GM23338 (cell line): ENCODE results near the gene PDZD7. TPM values are rescaled to one million over a fixed set of nuclear protein-coding genes. Genes with fewer than 3 reads are reported as not detected.
"Not testable (repeated sequence)": the region's sequence is repeated elsewhere in the genome, so short reads cannot be mapped to it uniquely, and the experiment has no call there.

ENCODE experiments used
- ATAC-seq: fragments of 200-7000 bp; cut with Tn5 transposase; 3 replicates; pipeline ENCODE4 v1.9.1; 2020
- DNase-seq: peaks from one replicate; pipeline ENCODE4 v3.0.0-alpha.2; 2015; ENCODE audit warnings: low spot score
- H2AFZ ChIP-seq: fragments of 200-600 bp; sonication (generic); 2 replicates; pipeline ENCODE4 v1.8.0; 2016; ENCODE audit warnings: antibody characterized with exemption, mild to moderate bottlenecking, moderate library complexity
- H3F3A ChIP-seq: fragments of 200-600 bp; sonication (generic); replicated peaks from 2 replicates; pipeline ENCODE4 v1.8.0; 2017; ENCODE audit warnings: antibody characterized with exemption, mixed run types, low read depth
- H3K27ac ChIP-seq: fragments of 200-600 bp; sonication (generic); 2 replicates; pipeline ENCODE4 v1.6.1; 2016; ENCODE audit warnings: low read depth
- H3K27me3 ChIP-seq: fragments of 200-600 bp; sonication (generic); 2 replicates; pipeline ENCODE4 v1.8.0; 2016; ENCODE audit warnings: mild to moderate bottlenecking, mixed run types, moderate library complexity; ENCODE audit not compliant: insufficient read depth
- H3K36me3 ChIP-seq: fragments of 200-600 bp; sonication (generic); 2 replicates; pipeline ENCODE4 v1.8.0; 2016; ENCODE audit warnings: mild to moderate bottlenecking; ENCODE audit not compliant: insufficient read depth
- H3K4me1 ChIP-seq: fragments of 200-600 bp; sonication (generic); 2 replicates; pipeline ENCODE4 v1.8.0; 2016; ENCODE audit warnings: mild to moderate bottlenecking, moderate library complexity; ENCODE audit not compliant: insufficient read depth
- H3K4me2 ChIP-seq: fragments of 200-600 bp; sonication (generic); 2 replicates; pipeline ENCODE4 v1.7.1; 2017; ENCODE audit warnings: mixed run types
- H3K4me3 ChIP-seq: fragments of 200-600 bp; sonication (generic); 2 replicates; pipeline ENCODE4 v1.6.1; 2016; ENCODE audit warnings: mixed run types
- H3K79me2 ChIP-seq: fragments of 200-600 bp; sonication (generic); replicated peaks from 2 replicates; pipeline ENCODE4 v1.8.0; 2017; ENCODE audit warnings: mild to moderate bottlenecking; ENCODE audit not compliant: insufficient read depth
- H3K9me2 ChIP-seq: fragments of 200-600 bp; sonication (generic); 2 replicates; pipeline ENCODE4 v1.8.0; 2017; ENCODE audit not compliant: insufficient read depth
- H4K20me1 ChIP-seq: fragments of 200-600 bp; sonication (generic); replicated peaks from 2 replicates; pipeline ENCODE4 v1.8.0; 2017; ENCODE audit warnings: mild to moderate bottlenecking; ENCODE audit not compliant: insufficient read depth
- H3K27ac Mint-ChIP-seq: 2 replicates; pipeline ENCODE4 v1.8.0; 2020; ENCODE audit warnings: inconsistent platforms, mild to moderate bottlenecking, moderate library complexity, mixed read lengths
- H3K27me3 Mint-ChIP-seq: 3 replicates; pipeline ENCODE4 v1.8.0; 2022; ENCODE audit warnings: low read depth, mild to moderate bottlenecking, moderate library complexity, mixed read lengths, inconsistent platforms; ENCODE audit not compliant: insufficient read depth, poor library complexity
- H3K36me3 Mint-ChIP-seq: 3 replicates; pipeline ENCODE4 v1.8.0; 2021; ENCODE audit warnings: low read depth, mild to moderate bottlenecking, inconsistent platforms, moderate library complexity, mixed read lengths
- H3K4me1 Mint-ChIP-seq: 3 replicates; pipeline ENCODE4 v1.8.0; 2020; ENCODE audit warnings: mild to moderate bottlenecking, inconsistent platforms, mixed read lengths
- H3K4me3 Mint-ChIP-seq: 3 replicates; pipeline ENCODE4 v1.8.0; 2021; ENCODE audit warnings: moderate library complexity, mild to moderate bottlenecking, inconsistent platforms, mixed read lengths
- H3K9me3 Mint-ChIP-seq: 3 replicates; pipeline ENCODE4 v1.8.0; 2020; ENCODE audit warnings: moderate library complexity, mild to moderate bottlenecking, inconsistent platforms, mixed read lengths
- EZH2 ChIP-seq: fragments of 200-600 bp; sonication (generic); IDR thresholded peaks from one replicate; pipeline ENCODE4 v1.8.0; 2017; ENCODE audit warnings: antibody characterized with exemption, mild to moderate bottlenecking, low read depth; ENCODE audit not compliant: unreplicated experiment
- EZH2phosphoT487 ChIP-seq: fragments of 200-600 bp; sonication (generic); IDR thresholded peaks from one replicate; pipeline ENCODE4 v1.8.1; 2018; ENCODE audit warnings: antibody characterized with exemption; ENCODE audit not compliant: unreplicated experiment
- JUNB ChIP-seq: IDR thresholded peaks from one replicate; pipeline ENCODE4 v1.6.1; 2016; ENCODE audit warnings: antibody characterized with exemption; ENCODE audit not compliant: unreplicated experiment
- NANOG ChIP-seq: IDR thresholded peaks from 2 replicates; pipeline ENCODE4 v1.6.1; 2016; ENCODE audit warnings: antibody characterized with exemption, borderline replicate concordance
- POLR2AphosphoS5 ChIP-seq: IDR thresholded peaks from 2 replicates; pipeline ENCODE4 v1.6.1; 2016; ENCODE audit warnings: antibody characterized with exemption, low read depth
- STAT1 ChIP-seq: IDR thresholded peaks from one replicate; pipeline ENCODE4 v1.6.1; 2016; ENCODE audit warnings: antibody characterized with exemption; ENCODE audit not compliant: unreplicated experiment
- ZNF114 ChIP-seq: fragments of 250-450 bp; sonication (Bioruptor Pico); IDR thresholded peaks from 2 replicates; pipeline ENCODE4 v1.5.0; 2020; ENCODE audit warnings: mild to moderate bottlenecking, moderate library complexity
- polyA plus RNA-seq: library from polyadenylated mRNA; unstranded; fragments of >200 nt; fragmentation: Nextera tagmentation; extraction: Ambion mirVana; gene quantifications from 2 replicates; pipeline ENCODE4 v1.2.1, GENCODE V29; 2016
- total RNA-seq: library from RNA; depleted of rRNA; stranded (reverse); fragments of >200 nt; shearing (Covaris generic); gene quantifications from 2 replicates; pipeline ENCODE4 v1.2.3, GENCODE V29; 2014
- TF ChIP-seq, protein P1 (sequence below): fragments of 250-450 bp; sonication (Bioruptor Pico); IDR thresholded peaks from 2 replicates; pipeline ENCODE4 v1.5.0; 2020; ENCODE audit warnings: mild to moderate bottlenecking, moderate library complexity
- TF ChIP-seq, protein P2 (sequence below): IDR thresholded peaks from one replicate; pipeline ENCODE4 v1.6.1; 2018; ENCODE audit warnings: antibody characterized with exemption; ENCODE audit not compliant: unreplicated experiment
- TF ChIP-seq, protein P3 (sequence below), 2 experiments: fragments of 200-600 bp in 1 of 2; sonication (generic) in 1 of 2; conservative IDR thresholded peaks; 2 replicates each; pipeline versions ENCODE4 v1.5.1 to v1.6.1; 2016 to 2017; ENCODE audit warnings: antibody characterized with exemption in 2 of 2, low read depth in 2 of 2, mild to moderate bottlenecking in 2 of 2, moderate library complexity in 1 of 2

PDZD7 gene
- total and polyA plus RNA-seq, 2 experiments from 2014 or later, result 1.7 to 2.3 TPM

DNA sequence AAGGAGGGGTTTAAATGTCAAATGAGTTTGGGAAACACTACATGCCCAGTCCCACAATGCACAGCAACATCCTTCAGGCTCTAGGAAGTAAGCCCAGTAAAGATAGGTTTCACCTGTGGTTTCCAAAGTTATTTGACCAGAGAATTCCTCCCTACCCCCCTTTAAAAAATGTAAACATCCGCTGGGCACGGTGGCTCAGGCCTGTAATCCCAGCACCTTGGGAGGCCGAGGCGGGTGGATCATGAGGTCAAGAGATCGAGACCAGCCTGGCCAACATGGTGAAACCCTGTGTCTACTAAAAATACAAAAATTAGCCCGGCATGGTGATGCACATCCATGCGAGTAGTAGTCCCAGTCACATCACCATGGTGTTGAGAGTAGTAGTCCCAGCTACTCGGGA, 55.5 kb downstream of the PDZD7 start:
- peaks cover 17% of the 10 kb centered on the region for H3K4me1 ChIP-seq
- not testable (repeated sequence) for ATAC-seq, H3K4me3 ChIP-seq, H3K4me3 Mint-ChIP-seq, H3K27ac Mint-ChIP-seq, H3K36me3 Mint-ChIP-seq, H3K27ac ChIP-seq, H3K36me3 ChIP-seq, H3K27me3 ChIP-seq, H3K9me2 ChIP-seq, H2AFZ ChIP-seq, H3K4me2 ChIP-seq, H4K20me1 ChIP-seq, DNase-seq, H3K9me3 Mint-ChIP-seq, H3K27me3 Mint-ChIP-seq, H3K79me2 ChIP-seq, H3F3A ChIP-seq
- peaks cover 29% of the 10 kb centered on the region for H3K4me1 Mint-ChIP-seq

DNA sequence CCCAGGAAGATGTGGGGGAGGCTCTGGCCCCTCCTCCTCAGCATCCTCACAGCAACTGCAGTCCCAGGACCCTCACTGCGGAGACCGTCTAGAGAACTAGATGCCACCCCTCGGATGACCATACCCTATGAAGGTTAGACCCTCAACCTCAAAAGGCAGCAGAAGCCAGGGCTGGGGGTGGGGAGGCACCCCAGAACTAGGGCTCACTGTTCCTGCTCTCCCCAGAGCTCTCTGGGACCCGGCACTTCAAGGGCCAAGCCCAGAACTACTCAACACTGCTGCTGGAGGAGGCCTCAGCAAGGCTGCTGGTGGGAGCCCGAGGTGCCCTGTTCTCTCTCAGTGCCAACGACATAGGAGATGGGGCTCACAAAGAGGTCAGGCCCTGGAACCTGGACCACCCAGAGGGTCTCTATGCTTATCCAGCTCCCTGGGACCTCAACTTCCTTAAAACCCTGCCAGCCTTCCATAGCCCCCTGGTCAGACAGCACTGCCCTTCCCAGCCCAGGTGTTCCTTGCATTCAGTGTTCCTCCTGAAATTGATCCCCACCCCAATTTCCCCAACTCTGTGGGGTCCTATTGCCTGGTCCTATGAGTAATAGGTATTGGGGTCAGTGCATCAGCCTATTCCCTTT, 57.9 kb downstream of the PDZD7 start:
- Histone ChIP-seq H3K4me2 (no peak overlapping the region), H3K27me3 (no peaks in the 10 kb centered on the region), H3K4me3 (no peak overlapping the region), H2AFZ (no peak overlapping the region), H3K27ac (no peak overlapping the region), H3K4me1 (peaks cover 26% of the 10 kb centered on the region), H3K9me2 (no peaks in the 10 kb centered on the region), H3K79me2 (no peaks in the 10 kb centered on the region), H3F3A (peaks cover 5% of the 10 kb centered on the region; the same call in 1 of the 2 replicates), H3K36me3 (no peaks in the 10 kb centered on the region), H4K20me1 (no peaks in the 10 kb centered on the region)
- TF ChIP-seq ZNF114 (CRISPR knock-in tag) (no peak), EZH2phosphoT487 (no peak), JUNB (no peak), POLR2AphosphoS5 (no peak), NANOG (no peak), EZH2 (no peak), STAT1 (no peak)
- TF ChIP-seq, protein P1, sequence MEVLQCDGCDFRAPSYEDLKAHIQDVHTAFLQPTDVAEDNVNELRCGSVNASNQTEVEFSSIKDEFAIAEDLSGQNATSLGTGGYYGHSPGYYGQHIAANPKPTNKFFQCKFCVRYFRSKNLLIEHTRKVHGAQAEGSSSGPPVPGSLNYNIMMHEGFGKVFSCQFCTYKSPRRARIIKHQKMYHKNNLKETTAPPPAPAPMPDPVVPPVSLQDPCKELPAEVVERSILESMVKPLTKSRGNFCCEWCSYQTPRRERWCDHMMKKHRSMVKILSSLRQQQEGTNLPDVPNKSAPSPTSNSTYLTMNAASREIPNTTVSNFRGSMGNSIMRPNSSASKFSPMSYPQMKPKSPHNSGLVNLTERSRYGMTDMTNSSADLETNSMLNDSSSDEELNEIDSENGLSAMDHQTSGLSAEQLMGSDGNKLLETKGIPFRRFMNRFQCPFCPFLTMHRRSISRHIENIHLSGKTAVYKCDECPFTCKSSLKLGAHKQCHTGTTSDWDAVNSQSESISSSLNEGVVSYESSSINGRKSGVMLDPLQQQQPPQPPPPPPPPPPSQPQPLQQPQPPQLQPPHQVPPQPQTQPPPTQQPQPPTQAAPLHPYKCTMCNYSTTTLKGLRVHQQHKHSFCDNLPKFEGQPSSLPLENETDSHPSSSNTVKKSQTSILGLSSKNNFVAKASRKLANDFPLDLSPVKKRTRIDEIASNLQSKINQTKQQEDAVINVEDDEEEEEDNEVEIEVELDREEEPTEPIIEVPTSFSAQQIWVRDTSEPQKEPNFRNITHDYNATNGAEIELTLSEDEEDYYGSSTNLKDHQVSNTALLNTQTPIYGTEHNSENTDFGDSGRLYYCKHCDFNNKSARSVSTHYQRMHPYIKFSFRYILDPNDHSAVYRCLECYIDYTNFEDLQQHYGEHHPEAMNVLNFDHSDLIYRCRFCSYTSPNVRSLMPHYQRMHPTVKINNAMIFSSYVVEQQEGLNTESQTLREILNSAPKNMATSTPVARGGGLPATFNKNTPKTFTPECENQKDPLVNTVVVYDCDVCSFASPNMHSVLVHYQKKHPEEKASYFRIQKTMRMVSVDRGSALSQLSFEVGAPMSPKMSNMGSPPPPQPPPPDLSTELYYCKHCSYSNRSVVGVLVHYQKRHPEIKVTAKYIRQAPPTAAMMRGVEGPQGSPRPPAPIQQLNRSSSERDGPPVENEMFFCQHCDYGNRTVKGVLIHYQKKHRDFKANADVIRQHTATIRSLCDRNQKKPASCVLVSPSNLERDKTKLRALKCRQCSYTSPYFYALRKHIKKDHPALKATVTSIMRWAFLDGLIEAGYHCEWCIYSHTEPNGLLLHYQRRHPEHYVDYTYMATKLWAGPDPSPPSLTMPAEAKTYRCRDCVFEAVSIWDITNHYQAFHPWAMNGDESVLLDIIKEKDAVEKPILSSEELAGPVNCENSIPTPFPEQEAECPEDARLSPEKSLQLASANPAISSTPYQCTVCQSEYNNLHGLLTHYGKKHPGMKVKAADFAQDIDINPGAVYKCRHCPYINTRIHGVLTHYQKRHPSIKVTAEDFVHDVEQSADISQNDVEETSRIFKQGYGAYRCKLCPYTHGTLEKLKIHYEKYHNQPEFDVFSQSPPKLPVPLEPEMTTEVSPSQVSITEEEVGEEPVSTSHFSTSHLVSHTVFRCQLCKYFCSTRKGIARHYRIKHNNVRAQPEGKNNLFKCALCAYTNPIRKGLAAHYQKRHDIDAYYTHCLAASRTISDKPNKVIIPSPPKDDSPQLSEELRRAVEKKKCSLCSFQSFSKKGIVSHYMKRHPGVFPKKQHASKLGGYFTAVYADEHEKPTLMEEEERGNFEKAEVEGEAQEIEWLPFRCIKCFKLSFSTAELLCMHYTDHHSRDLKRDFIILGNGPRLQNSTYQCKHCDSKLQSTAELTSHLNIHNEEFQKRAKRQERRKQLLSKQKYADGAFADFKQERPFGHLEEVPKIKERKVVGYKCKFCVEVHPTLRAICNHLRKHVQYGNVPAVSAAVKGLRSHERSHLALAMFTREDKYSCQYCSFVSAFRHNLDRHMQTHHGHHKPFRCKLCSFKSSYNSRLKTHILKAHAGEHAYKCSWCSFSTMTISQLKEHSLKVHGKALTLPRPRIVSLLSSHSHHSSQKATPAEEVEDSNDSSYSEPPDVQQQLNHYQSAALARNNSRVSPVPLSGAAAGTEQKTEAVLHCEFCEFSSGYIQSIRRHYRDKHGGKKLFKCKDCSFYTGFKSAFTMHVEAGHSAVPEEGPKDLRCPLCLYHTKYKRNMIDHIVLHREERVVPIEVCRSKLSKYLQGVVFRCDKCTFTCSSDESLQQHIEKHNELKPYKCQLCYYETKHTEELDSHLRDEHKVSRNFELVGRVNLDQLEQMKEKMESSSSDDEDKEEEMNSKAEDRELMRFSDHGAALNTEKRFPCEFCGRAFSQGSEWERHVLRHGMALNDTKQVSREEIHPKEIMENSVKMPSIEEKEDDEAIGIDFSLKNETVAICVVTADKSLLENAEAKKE, result no peak
- TF ChIP-seq, protein P2, sequence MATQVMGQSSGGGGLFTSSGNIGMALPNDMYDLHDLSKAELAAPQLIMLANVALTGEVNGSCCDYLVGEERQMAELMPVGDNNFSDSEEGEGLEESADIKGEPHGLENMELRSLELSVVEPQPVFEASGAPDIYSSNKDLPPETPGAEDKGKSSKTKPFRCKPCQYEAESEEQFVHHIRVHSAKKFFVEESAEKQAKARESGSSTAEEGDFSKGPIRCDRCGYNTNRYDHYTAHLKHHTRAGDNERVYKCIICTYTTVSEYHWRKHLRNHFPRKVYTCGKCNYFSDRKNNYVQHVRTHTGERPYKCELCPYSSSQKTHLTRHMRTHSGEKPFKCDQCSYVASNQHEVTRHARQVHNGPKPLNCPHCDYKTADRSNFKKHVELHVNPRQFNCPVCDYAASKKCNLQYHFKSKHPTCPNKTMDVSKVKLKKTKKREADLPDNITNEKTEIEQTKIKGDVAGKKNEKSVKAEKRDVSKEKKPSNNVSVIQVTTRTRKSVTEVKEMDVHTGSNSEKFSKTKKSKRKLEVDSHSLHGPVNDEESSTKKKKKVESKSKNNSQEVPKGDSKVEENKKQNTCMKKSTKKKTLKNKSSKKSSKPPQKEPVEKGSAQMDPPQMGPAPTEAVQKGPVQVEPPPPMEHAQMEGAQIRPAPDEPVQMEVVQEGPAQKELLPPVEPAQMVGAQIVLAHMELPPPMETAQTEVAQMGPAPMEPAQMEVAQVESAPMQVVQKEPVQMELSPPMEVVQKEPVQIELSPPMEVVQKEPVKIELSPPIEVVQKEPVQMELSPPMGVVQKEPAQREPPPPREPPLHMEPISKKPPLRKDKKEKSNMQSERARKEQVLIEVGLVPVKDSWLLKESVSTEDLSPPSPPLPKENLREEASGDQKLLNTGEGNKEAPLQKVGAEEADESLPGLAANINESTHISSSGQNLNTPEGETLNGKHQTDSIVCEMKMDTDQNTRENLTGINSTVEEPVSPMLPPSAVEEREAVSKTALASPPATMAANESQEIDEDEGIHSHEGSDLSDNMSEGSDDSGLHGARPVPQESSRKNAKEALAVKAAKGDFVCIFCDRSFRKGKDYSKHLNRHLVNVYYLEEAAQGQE, result no peak
- TF ChIP-seq, protein P3, sequence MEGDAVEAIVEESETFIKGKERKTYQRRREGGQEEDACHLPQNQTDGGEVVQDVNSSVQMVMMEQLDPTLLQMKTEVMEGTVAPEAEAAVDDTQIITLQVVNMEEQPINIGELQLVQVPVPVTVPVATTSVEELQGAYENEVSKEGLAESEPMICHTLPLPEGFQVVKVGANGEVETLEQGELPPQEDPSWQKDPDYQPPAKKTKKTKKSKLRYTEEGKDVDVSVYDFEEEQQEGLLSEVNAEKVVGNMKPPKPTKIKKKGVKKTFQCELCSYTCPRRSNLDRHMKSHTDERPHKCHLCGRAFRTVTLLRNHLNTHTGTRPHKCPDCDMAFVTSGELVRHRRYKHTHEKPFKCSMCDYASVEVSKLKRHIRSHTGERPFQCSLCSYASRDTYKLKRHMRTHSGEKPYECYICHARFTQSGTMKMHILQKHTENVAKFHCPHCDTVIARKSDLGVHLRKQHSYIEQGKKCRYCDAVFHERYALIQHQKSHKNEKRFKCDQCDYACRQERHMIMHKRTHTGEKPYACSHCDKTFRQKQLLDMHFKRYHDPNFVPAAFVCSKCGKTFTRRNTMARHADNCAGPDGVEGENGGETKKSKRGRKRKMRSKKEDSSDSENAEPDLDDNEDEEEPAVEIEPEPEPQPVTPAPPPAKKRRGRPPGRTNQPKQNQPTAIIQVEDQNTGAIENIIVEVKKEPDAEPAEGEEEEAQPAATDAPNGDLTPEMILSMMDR (conservative IDR thresholded peaks at IDR 0.05; ENCODE audit: low read depth in 2 of 2), result no peak
- Mint-ChIP-seq H3K36me3 (no peaks in the 10 kb centered on the region; the same call in 2 of the 3 replicates), H3K9me3 (no peaks in the 10 kb centered on the region), H3K27ac (peak overlapping the region; percentile 78), H3K4me1 (peaks cover 36% of the 10 kb centered on the region), H3K27me3 (peaks cover 15% of the 10 kb centered on the region), H3K4me3 (no peak overlapping the region; the same call in 2 of the 3 replicates)
- no peak for DNase-seq
- no peak for ATAC-seq
